ENCODE data around the gene GLP1R.

Gene GLP1R

GRCh38 chr6:39065561-39065960 lies 17.0 kb downstream of the GLP1R start:
- no peak for DNase-seq

DNA sequence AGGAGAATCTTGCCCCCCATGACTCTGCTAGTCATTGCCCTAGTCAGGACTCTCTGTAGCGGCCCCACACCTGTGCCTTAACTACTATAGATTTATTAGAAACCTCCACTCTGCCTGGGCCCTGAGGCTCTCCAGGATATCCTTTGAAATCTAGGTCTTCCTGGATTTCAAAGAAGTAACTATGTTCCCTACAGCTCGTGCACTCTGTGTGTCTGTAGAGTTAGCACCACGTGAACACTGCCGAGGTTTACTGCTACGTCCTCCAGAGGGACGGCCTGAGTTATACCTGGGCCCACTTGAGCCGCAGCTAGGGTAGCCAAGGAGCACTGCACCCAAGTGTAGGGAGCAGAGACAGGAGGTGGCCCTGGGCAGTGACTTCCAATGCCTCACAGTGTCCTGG lies 19.8 kb downstream of the GLP1R start:
- DNase-seq = no peak

DNA sequence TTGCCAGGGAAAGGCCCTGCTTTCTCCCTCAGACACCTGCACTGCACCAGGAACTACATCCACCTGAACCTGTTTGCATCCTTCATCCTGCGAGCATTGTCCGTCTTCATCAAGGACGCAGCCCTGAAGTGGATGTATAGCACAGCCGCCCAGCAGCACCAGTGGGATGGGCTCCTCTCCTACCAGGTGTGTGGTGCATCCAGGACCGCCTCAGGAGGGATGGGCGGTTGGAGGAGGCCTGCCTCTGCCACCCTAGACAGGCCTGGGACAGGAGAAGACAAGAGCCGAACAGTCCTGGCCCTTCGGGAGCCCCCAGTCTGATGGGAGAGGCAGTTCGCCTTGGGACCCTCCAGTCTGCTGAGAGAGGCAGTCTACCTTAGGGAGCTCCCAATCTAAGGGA lies 24.2 kb downstream of the GLP1R start:
- DNase-seq = no peak

DNA sequence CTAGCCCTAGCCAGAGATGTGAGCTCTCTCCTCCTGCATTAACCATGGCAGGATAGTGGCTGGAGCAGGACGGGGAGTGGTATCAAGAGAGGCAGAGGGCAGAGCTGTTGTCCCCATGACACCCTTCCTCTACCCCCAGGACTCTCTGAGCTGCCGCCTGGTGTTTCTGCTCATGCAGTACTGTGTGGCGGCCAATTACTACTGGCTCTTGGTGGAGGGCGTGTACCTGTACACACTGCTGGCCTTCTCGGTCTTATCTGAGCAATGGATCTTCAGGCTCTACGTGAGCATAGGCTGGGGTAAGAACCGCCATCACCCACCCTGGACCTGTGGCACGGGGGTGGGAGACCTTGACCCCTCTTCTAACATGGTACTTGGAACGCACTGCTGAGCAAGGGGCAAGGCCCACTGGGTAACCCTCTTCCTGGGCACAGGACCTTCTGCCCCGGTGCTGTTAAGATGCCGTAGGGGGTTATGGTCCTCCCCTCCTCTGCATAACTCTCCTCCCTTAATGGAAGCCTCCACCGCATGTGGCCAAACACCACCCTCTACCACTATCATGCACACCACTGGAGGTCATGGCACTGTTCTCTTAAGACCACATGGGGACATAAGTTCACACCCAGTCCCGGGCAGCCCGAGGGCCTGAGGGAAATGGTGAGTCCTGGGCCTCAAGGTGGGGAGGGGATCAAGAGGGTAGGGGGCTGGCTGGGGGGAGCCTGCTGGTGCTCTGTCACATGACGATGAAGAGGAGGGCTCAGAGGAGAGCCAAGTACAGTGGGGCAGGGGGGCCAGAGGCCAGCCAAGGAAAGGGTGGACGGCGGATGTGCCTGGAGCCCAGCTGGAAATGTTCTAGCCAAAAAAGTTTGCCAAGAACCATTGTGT lies 25.1 kb downstream of the GLP1R start:
- DNase-seq = peak; percentile 1

GRCh38 chr6:39074486-39074885 lies 25.9 kb downstream of the GLP1R start:
- DNase-seq = peak; percentile 6

DNA sequence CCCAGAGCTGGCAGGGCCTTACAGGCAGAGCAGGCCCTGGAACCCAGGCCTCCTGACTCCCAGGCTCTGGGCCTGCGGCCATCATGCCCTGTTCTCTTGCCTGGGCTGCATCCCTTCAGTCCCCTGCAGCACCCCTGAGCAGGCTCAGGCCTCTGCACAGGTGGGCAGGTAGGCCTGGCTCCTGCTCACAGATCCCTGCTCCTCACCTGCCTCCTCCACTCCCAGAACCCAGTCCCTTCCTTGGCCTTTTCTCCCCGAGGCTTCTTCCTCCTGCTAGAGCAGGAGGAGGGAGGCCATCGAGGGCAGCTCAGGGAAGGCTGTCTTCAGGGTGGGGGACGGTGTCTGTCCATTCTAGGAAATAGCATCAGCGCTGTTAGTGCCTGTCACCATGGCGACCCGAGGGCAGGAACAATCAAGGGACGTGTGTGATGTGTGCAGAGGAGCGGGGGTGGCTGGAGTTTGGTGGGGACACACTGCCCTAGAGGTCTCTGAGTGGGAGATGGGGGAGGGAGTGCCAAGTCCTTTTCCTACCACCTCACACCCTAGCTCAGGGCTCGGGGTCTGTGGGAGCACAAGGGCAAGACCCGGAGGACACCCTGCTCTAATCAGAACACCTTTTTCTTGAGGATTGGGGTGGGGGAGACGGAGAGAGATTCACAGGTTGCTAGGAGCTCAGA lies 26.6 kb downstream of the GLP1R start:
- no peak for DNase-seq

DNA sequence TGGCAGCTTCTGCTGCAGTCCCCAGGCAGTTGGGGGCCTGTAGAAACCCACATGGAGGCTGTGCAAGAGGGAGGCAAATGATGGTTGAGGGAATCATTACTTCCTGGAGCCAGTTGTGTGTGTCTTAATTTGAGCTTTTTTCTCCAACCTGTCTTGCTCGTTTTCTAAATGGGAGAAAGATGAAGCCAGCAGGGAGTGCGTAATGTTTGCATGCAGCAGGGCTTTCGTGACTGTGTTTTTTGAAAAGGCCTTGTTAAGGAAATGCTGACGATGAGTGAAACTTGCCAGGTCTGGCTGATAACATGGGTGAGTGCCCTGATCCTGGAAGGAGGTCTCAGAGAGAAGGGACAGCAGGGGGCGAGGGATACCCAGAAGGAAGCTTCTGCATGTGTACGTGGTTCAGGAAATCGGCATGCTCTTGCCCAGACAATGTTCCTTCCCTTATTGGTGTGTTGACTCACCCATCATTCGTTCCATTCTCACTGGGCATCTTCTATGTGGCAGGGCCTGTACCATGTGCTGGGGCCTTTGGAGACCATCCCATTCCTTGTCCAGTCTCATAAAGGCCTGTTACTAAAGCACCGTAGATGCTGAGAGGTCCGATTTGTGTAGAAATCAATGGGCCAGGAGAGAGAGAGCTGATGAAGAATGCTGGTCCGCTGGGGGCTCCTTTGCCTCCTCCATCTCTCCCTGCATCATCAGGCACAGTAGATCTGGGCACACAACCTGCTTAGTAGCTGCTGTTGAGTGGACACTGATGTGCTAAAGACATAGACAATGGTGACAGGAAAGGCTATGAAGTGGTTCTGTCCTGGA lies 27.4 kb downstream of the GLP1R start:
- no peak for DNase-seq

DNA sequence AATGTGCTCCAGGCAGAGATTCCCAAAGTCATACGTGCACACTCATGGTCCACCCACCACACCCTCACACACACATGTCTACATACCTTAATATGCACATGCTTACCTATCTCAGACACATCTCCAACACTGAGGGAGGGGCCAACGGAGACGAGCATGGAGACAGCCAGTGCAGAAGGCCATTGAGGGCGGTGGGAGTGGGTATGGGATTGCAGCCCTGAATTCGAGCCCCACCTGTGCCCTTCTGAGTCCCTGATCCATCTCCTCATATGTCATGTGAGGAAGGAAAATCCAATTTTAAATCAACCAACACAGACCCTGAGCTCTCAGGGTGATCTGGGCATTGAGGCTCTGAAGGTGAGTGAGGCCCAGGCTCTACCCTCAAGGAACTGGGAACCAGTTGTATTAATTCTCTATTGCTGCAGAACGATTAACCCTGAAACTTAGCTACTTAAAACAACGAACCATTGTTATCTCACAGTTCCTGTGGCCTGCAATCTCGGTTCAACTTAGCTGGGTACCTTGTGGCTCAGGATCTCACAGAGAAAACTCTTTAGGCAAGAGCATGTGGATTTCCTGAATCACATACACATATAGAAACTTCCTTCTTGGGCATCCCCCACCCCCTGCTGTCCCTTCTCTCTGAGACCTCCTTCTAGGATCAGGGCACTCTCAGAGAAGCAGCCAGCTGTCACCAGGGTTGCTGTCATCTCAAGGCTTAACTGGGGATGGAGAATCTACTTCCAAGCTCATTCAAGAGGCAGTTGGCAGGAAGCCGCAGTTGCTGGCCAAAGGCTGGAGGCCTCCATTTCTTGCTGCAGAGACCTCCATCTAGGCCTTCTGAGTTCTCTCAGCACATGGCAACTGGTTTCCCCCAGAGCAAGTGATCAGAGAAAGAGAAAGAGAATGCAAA lies 28.3 kb downstream of the GLP1R start:
- no peak for DNase-seq

DNA sequence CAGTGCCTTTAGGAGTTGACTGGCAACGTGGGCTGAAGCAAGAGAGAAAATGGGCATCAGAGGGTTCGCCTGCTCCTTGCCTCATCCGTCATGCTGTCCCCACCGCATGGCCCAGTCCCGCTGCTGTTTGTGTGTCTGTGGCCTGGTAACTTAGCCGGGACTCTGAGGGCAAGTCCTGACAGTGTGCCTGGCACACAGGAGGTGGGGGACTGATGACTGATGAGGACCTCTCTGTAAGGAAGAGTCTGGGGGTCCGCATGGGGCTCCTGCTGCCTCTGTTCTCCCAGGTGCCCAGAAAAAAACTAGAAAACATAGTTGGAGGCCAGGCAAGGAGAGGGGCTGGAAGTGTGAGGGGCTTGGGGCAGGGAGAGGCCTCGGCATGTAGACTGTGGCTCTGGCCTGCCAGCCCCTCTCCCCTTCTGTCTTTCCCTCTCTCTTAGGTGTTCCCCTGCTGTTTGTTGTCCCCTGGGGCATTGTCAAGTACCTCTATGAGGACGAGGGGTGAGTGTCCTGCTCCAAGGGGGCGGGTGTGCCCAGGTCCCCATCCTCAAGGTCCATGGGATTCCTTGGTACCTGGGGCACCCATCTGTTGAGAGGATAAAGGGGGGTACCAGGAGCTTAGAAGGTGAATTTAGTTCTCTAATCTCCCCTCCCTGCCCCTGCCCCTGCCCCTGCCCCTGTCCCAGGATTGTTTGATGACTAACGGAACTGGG lies 29.5 kb downstream of the GLP1R start:
- DNase-seq = no peak

DNA sequence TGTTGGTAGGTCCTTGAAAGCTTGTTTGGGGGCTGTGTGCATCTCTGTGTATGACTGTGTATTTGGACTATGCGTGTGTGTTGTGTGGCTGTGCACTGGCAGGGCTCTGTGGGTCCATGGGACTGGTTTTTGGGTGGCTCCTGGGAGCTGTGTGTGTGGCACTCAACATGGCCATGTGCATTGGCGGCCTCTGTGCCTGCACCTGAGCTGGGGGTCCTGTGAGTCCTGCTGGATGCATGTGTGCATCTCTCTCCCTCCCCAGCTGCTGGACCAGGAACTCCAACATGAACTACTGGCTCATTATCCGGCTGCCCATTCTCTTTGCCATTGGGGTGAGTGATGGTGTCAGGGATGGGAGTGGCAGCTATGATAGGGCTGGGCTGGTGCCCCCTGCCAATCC lies 30.1 kb downstream of the GLP1R start:
- no peak for DNase-seq

GRCh38 chr6:39079197-39080125 lies 30.9 kb downstream of the GLP1R start:
- DNase-seq = no peak

- no peak for DNase-seq
Measured at GRCh38 chr6:39080246-39080875, 31.8 kb downstream of the GLP1R start.

GRCh38 chr6:39082310-39082709 lies 33.7 kb downstream of the GLP1R start:
- no peak for DNase-seq

DNA sequence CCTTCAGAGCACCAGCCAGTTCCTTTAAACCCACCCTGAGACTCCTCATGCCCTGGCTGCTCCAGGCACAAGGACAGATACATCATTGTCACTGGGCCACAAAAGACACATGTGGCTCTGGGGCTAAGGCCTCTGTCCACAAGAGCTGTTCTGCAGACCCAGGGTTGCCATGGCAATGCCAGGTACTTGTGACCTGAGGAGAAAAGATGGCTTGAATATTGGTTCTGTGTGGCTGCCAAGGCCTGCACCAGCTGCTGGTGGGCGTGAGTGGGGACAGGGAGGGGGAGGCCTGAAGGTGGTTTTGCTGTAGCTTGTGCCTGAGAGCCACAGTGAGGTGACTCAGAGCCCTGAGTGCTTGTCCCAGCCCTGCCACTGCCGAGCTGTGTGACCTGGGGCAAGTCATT lies 34.7 kb downstream of the GLP1R start:
- no peak for DNase-seq

- no peak for DNase-seq
Measured at GRCh38 chr6:39084506-39084905, 35.9 kb downstream of the GLP1R start.

DNA sequence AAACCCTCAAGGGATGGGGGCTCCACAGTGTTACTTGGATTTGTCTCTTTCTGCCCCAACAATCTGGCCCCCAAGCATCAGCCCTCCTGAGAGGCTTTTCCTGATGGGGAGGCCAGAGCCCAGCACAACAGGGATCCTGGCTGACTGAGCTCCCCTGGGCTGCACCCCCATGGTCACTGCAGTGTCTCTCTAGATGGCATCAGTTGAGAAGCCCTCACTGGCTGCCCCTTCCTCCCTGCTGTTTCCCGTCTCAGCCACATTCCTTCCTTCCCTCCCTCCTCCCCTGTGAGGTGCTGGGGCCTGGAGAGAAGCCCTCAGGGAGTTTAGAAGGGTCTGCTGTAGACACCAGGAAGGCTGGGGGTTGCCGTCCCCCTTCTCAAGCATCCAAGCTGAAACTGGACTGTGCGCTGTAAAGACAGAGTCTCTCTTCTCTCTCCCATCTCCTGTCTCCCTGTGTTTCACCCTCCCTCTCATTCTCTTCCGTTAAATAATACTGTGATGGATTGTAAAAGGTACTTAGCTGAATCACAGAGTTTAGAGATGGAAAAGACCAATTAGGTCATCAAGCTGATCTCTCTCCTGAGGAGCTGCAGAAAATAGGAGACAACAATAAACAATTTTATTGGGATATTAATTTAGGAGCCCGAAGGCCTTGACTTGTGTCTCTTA lies 36.7 kb downstream of the GLP1R start:
- DNase-seq = no peak

DNA sequence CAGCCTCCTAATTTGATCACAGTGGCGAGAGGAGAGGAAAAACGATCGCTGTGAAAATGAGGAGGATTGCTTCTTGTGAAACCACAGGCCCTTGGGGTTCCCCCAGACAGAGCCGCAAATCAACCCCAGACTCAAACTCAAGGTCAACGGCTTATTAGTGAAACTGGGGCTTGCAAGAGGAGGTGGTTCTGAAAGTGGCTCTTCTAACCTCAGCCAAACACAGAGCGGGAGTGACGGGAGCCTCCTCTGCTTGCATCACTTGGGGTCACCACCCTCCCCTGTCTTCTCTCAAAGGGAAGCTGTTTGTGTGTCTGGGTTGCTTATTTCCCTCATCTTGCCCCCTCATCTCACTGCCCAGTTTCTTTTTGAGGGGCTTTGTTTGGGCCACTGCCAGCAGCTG lies 37.7 kb downstream of the GLP1R start:
- no peak for DNase-seq

DNA sequence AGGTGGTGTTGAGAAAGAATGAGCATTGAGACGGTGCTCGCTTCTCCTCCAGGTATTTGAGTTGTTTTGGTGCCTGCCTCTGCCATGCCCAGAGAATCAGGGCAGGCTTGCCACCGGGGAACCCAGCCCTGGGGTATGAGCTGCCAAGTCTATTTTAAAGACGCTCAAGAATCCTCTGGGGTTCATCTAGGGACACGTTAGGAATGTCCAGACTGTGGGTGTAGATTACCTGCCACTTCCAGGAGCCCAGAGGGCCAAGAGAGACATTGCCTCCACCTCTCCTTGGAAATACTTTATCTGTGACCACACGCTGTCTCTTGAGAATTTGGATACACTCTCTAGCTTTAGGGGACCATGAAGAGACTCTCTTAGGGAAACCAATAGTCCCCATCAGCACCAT lies 38.1 kb downstream of the GLP1R start:
- DNase-seq = no peak

- no peak for DNase-seq
Measured at GRCh38 chr6:39087197-39087596, 38.6 kb downstream of the GLP1R start.

GRCh38 chr6:39088331-39088730 lies 39.8 kb downstream of the GLP1R start:
- DNase-seq = peak; percentile 74

Measured in femur (tissue), 1 donor.